DND-41 (cell line): ENCODE results near the gene KY.
A peak's percentile ranks its signal among the peaks of the same experiment; 100 is the strongest.

Source experiments
- ATAC-seq: fragments of 200-7000 bp; cut with Tn5 transposase; 3 replicates; pipeline ENCODE4 v1.9.1; 2021; ENCODE audit warnings: low read depth; ENCODE audit not compliant: insufficient read depth
- DNase-seq: peaks from one replicate; pipeline ENCODE4 v3.0.0-alpha.2; 2020
- H2AFZ ChIP-seq: 2 replicates; pipeline ENCODE4 v1.6.0; 2012; ENCODE audit warnings: low read depth, low read length
- H3K27ac ChIP-seq: 2 replicates; pipeline ENCODE4 v1.5.1; 2012; ENCODE audit warnings: low read length, inconsistent platforms
- H3K27me3 ChIP-seq: fragments of 200-600 bp; sonication (generic); 2 replicates; pipeline ENCODE4 v1.6.0; 2012; ENCODE audit warnings: low read length, mild to moderate bottlenecking, inconsistent platforms; ENCODE audit not compliant: insufficient read depth, poor library complexity
- H3K36me3 ChIP-seq: 2 replicates; pipeline ENCODE4 v1.5.1; 2012; ENCODE audit warnings: low read length, inconsistent platforms; ENCODE audit not compliant: insufficient read depth
- H3K4me1 ChIP-seq: 2 replicates; pipeline ENCODE4 v1.5.1; 2012; ENCODE audit warnings: mild to moderate bottlenecking, low read length; ENCODE audit not compliant: insufficient read depth
- H3K4me2 ChIP-seq: 2 replicates; pipeline ENCODE4 v1.6.0; 2012; ENCODE audit warnings: mild to moderate bottlenecking, moderate library complexity, low read length, inconsistent platforms; ENCODE audit not compliant: insufficient read depth
- H3K4me3 ChIP-seq, 2 experiments: fragments of 200-600 bp in 1 of 2; shearing (Covaris generic) in 1 of 2; 2 replicates each; pipeline ENCODE4 v1.5.1; 2012 to 2016; ENCODE audit warnings: inconsistent platforms in 2 of 2, low read length in 2 of 2, mild to moderate bottlenecking in 2 of 2, low read depth in 1 of 2, moderate library complexity in 1 of 2
- H3K79me2 ChIP-seq: 2 replicates; pipeline ENCODE4 v1.6.0; 2012; ENCODE audit warnings: low read length, inconsistent platforms; ENCODE audit not compliant: insufficient read depth
- H3K9ac ChIP-seq: 2 replicates; pipeline ENCODE4 v1.6.0; 2012; ENCODE audit warnings: low read depth, mild to moderate bottlenecking, inconsistent platforms, low read length, moderate library complexity
- H3K9me3 ChIP-seq: 2 replicates; pipeline ENCODE4 v1.5.1; 2012; ENCODE audit warnings: low read length, moderate library complexity, mild to moderate bottlenecking, inconsistent platforms; ENCODE audit not compliant: insufficient read depth, severe bottlenecking
- H4K20me1 ChIP-seq: 2 replicates; pipeline ENCODE4 v1.6.0; 2012; ENCODE audit warnings: low read length; ENCODE audit not compliant: insufficient read depth
- EZH2 ChIP-seq: IDR thresholded peaks from 3 replicates; pipeline ENCODE4 v1.6.1; 2012; ENCODE audit warnings: borderline replicate concordance, low read depth, mild to moderate bottlenecking, moderate library complexity, low read length, inconsistent platforms; ENCODE audit not compliant: severe bottlenecking
- TF ChIP-seq, protein P1 (sequence below): IDR thresholded peaks from 2 replicates; pipeline ENCODE4 v1.5.1; 2012; ENCODE audit warnings: borderline replicate concordance, low read length, moderate library complexity, mild to moderate bottlenecking; ENCODE audit not compliant: poor library complexity, severe bottlenecking; ENCODE audit errors: extremely low read depth

KY gene

DNA sequence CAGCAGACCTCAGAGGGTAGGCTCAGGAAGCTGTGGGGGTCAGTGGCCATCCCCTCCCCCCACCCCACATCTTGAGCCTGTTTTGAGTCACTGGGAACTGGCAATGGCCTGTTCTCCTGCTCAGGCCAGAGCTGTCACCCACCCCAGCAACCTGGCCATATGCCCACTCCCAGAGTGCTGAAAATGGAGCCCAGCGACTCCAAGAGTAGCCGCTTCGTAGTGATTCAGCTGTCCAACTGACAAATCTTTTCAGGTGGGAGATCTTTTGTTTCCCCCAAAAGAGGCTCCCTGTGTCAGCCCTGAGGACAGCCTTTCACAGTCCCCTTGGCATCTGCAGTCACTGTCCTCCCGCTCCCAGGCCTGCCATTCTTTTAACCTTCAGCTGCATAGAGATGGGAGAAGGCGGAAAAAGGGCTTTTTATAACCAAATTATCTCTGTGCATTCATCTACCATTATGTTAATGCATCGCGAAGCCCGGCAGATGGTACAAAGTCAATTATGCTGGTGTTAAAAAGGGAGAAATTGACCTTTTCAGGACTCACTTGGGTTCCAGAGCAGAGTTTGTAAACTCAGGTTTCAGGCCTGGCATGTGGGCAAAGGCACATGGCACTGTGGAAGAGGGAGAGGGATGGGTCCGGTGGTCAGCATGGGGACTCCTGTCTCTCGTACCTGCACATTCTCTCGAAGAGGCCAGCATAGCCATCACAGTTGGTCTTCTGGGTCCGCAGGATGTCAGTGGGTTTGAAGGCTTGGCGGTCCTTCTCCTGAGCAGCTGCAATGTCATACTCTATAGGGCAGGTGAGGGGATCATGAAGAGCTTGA lies 32.1 kb downstream of the KY start:
- Histone ChIP-seq H3K27ac (no peak overlapping the region), H2AFZ (no peak overlapping the region), H3K4me1 (no peaks in the 10 kb centered on the region), H3K79me2 (no peaks in the 10 kb centered on the region), H3K9me3 (no peaks in the 10 kb centered on the region), H3K4me2 (no peak overlapping the region), H3K4me3 (no peak overlapping the region), H3K9ac (no peak overlapping the region), H3K36me3 (no peaks in the 10 kb centered on the region), H4K20me1 (no peaks in the 10 kb centered on the region), H3K27me3 (no peaks in the 10 kb centered on the region)
- no peak for TF ChIP-seq EZH2
- TF ChIP-seq, protein P1, sequence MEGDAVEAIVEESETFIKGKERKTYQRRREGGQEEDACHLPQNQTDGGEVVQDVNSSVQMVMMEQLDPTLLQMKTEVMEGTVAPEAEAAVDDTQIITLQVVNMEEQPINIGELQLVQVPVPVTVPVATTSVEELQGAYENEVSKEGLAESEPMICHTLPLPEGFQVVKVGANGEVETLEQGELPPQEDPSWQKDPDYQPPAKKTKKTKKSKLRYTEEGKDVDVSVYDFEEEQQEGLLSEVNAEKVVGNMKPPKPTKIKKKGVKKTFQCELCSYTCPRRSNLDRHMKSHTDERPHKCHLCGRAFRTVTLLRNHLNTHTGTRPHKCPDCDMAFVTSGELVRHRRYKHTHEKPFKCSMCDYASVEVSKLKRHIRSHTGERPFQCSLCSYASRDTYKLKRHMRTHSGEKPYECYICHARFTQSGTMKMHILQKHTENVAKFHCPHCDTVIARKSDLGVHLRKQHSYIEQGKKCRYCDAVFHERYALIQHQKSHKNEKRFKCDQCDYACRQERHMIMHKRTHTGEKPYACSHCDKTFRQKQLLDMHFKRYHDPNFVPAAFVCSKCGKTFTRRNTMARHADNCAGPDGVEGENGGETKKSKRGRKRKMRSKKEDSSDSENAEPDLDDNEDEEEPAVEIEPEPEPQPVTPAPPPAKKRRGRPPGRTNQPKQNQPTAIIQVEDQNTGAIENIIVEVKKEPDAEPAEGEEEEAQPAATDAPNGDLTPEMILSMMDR, result no peak
- DNase-seq, result no peak
- no peak for ATAC-seq

DNA sequence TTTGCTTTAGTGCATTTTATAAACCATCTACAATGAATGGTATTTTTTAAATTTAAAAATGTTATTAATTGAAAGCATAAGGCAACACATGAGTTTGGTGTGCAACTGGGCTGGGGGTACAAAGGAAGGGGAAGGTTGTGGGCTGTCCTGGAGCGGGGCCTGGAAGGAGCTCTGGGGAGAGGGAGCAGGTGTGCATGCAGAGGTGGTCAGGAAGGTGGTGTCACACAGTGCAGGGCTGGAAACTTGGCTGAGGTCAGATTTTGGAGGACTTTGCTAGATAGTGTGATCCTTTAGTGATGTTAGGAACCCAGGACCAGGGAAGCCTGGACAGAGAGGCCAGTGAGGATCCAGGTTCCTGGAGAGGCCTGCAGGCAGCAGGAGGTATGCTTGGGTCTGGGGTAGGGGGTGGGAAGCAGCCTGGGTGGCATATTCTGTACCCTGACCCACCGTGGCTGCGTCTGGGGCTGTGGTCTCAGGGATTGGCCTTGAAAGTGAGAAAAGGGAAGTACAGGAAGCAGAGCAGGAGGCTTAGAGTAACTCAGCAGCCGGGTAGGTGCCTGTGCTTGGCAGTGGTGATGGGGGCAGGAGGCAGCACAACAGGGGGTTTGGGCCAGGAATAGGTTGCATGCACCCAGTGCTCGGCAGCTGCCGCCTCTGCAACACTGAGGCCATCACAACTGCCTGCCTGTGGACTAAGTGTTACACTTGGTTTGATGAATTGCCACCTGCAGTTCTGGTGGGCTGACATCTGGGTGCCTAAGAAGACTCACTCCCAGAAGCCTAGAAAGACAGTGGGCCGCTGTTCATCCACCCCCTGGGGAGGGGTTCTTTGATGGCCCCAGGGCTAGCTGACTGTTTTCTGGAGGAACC lies 33.0 kb downstream of the KY start:
- Histone ChIP-seq H3K27me3 (no peaks in the 10 kb centered on the region), H3K36me3 (no peaks in the 10 kb centered on the region), H2AFZ (no peak overlapping the region), H4K20me1 (no peaks in the 10 kb centered on the region), H3K79me2 (no peaks in the 10 kb centered on the region), H3K9ac (no peak overlapping the region), H3K9me3 (no peaks in the 10 kb centered on the region), H3K4me2 (no peak overlapping the region), H3K4me3 (no peak overlapping the region), H3K27ac (no peak overlapping the region), H3K4me1 (no peaks in the 10 kb centered on the region)
- no peak for TF ChIP-seq EZH2
- TF ChIP-seq, protein P1, result no peak
- ATAC-seq, result peak; percentile 17; the same call in 1 of the 3 replicates
- DNase-seq, result no peak

DNA sequence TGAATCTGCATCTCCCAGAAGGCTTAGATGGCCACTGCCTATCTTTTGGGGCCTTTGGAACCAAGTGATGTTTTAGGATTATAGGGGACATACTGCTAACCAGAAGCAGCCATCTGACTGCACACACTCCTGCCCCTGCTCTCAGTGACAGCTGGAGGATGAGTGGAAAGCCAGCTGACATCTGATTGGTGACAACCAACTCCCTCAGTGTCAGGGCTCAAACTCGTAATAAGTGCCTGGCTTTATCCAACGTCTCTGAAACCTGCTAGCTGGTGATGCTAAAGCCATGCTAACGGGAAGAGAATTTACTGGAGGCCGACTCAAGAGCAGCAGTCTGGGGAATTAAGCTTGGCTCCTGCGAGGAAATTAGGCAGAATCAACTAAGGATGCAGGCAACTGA lies 35.1 kb downstream of the KY start:
- Histone ChIP-seq H3K4me2 (no peak overlapping the region), H4K20me1 (no peaks in the 10 kb centered on the region), H3K27ac (no peak overlapping the region), H2AFZ (no peak overlapping the region), H3K79me2 (no peaks in the 10 kb centered on the region), H3K9ac (no peak overlapping the region), H3K36me3 (no peaks in the 10 kb centered on the region), H3K9me3 (no peaks in the 10 kb centered on the region), H3K4me1 (no peaks in the 10 kb centered on the region), H3K4me3 (no peak overlapping the region), H3K27me3 (no peaks in the 10 kb centered on the region)
- ATAC-seq, result no peak
- DNase-seq, result no peak
- TF ChIP-seq, protein P1, result no peak
- TF ChIP-seq EZH2, result no peak
